ENCODE data around the gene FAM229A.
"Not testable (repeated sequence)": the region's sequence is repeated elsewhere in the genome, so short reads cannot be mapped to it uniquely, and the experiment has no call there.

FAM229A gene

DNA sequence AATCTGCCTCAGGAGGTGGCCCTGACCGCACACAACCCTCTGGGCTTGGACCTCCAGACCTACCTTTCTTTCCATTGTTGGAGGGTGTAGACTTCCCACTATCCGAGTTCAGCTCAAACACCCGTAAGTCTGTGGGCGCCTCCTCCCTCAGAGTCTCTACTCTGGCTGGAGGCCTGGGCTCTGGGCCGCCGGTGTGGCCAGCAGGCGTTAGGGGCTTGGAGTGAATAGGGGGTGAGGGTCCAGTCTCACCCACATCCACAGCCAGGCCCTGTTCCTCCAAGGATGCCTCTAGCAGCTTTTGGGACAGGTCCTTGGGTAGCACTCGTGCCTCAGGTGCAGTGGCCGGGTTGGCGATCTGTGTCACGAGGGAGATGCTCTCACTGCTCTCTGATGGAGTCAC is 13.9 kb upstream of the FAM229A start:
- no peak for DNase-seq

DNA sequence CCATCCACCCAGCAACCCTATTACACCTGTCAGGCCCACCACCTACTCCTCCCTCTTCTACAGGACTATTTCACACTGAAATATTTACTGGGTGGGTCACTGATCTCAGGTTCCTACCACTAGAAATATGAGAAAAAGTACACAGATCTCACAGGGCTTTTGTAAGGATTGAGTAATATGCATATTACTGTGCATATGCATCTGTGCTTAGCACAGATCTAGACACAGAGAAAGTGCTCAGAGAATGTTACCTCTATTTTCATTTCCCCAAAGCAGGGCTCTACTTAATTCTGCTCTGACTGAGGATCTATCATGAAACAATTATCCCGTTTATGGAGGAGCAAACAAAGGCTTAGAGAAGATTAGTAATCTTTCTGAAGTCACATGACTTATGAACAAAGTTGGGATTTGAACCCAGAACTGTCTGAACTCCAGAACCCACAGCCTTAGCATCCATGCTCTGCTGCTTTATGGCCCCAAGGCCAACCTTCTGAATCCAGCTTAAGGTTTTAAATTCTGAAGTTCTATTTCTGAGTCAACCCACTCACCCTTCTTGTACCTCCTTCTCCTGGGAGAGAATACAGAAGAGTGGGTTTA is 11.8 kb upstream of the FAM229A start:
- DNase-seq, result no peak

DNA sequence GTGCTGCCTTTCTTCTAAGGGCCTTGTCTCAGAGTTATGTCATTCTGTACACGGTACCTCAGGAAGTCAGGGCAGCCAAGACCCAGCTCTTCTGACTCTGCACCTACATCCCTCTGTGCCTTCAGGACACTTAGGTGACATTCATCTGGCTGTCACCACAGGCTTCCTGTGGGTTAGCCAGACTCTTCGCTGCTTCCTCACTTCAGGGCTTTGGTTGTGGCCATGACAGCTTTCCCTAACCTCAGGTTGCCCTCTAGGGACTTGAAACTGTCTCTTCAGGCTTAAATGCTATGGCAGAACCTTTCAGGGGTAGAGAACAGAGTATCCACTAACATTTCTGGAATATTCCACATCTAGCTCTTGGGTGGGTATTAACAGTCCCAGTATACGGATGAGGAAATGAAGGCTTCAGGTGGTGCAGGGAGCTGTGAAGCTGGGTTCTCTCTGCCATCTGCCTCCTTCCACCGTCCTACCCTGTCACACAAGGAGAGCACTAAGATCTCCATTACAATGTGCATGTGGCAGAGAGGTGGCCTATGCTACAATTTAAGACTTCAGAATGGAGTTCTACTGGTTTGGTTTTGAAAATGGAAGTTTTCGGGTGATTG is 10.0 kb upstream of the FAM229A start:
- no peak for DNase-seq

DNA sequence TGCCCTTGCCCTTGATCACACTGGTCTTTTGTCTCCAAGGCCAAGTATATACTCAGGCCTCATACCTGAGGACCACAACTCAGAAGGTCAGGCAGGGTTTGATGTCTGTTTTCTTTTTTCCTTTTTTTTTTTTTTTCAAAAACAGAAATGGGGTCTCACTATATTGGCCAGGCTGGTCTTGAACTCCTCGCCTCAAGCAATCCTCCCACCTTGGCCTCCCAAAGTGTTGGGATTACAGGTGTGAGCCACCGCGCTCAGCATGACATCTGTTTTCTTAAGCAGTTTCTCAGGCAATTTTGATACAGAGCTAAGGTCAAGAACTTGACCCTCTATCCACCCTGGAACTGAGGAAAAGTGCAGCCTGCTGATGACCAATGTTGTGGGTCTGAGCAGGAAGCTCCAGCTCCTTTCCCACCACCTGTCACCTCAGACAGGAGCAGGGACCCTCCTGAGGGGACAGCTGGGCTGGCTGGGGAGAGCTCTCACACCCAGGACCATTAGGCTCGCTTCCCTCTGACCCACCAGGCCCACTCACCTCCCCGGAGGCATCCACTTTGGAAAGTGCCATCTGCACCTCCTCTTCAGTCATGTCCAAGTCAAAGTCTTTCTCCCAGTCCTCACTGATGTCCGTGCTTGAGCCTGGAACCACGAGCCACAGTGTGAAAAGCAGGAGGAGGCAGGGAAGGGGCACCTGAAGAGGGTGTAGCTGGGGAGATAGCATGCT is 5.8 kb upstream of the FAM229A start:
- DNase-seq, result no peak

DNA sequence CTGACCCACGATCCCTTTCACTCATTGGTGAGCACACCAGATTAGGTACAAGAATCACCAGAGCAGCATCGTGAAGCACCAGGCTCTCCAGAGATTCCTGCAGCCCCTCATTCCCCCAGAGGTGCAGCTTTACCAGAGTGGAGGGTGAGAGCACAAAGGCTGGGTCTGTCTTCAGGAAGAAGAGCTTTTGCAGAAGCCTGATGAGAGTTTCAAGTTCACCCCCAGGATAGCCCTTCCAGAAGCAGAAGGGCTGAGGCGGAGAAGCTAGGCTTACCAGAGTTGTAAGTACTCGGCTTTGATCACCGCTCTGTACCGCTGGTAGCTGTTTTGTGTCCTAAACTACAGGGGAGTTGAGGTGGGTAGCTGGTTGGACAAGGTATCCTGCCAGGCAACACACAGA is 3.2 kb upstream of the FAM229A start:
- no peak for DNase-seq

DNA sequence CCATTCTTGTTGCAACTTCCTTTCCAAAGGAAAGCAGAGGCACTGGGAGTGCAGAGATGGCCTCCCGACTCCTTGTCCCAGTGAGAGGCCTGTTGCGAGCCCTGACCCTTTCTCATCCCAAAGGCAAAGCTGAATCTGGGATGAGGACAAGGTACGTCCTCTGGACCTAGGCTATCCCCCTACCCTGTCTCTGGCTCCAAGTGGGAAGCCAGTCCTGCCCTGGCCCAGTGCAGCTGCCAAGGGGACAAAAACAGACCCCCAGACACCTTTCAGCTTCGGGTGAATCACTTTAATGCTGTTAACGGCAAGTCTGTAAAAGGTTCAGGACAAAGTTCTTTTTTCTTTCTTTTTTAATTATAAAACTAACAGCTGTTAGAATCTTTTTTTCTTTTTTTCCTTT is 2.6 kb upstream of the FAM229A start:
- DNase-seq, result no peak

DNA sequence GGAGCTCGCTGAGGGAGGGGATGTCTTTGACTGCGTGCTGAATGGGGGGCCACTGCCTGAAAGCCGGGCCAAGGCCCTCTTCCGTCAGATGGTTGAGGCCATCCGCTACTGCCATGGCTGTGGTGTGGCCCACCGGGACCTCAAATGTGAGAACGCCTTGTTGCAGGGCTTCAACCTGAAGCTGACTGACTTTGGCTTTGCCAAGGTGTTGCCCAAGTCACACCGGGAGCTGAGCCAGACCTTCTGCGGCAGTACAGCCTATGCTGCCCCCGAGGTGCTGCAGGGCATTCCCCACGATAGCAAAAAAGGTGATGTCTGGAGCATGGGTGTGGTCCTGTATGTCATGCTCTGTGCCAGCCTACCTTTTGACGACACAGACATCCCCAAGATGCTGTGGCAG is 1.4 kb upstream of the FAM229A start:
- no peak for DNase-seq

DNA sequence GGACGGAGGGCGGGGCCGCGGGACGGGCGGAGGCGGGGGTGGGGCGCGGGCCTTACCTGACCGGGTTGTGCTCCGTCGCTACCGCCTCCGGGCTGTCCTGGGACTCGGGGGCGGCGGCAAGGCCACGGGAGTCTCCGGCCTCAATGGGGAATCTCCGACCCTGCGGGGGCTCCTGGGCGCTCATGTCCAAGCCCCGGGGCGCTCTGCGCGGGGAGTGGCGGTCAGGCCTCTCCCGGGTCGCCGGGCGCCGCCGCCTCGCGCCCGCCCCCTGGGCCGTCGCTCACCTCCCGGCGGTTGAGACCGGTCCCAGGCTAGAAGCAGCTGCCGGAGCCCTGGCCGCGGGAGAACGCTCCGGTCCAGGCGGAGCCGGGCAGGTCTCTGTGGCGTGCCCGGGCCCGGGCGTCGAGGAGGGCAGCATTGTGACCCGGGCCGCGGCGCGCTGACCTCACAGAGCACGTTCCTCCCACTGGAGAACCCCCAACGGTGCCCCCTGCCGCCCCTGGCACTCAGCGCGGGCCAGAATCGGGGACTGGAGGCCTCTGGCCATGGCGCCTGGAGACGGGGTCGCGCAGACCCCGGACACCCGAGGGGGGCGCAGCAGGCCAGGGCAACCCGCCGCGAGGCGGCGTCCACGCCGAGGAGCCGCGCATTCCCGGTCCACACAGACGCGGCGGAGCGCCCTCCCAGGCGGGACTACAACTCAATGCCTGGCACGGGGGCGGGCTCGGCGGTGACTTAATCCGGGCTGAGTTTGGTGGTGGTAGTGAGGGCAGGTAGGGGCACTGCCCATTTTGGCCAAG is 411 bp downstream of the FAM229A start:
- no peak for DNase-seq

DNA sequence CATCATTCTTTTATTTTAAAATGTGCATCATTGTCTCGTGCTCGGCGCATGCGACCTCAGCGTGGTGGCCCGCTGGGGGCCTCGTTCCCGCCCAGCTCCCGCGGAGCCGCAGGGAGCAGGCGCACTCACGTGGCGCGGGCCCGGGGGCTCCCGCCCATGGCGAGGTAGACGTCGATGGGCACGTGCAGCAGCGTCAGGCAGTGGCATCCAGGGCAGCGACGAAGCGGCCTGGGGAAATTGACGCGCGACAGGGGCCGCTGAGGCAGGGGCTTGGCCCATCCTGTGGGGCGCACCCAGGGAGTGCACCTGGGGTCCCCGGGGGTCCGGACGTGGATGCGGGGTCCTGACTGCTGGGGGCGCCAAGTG is 994 bp downstream of the FAM229A start:
- DNase-seq, result no peak

DNA sequence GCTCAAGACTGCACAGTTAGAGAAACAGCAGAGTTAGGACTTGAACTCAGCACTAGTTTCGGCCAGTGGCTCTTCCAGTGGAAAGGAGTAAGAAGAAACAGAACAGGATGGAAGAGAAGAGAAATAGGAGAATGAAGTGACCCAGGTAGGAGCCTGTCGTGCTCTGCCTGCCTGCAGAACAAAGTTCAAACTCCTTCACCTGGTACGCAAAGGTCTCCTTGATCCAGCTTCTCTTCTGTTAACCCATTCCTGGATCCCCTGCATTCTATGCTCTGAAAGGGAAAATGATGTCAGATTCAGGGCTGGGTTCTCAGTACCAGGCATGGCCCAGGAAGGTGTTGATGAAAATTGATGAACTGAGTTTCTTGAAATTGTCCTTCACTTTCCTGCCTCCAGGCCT is 3.9 kb downstream of the FAM229A start:
- no peak for DNase-seq

DNA sequence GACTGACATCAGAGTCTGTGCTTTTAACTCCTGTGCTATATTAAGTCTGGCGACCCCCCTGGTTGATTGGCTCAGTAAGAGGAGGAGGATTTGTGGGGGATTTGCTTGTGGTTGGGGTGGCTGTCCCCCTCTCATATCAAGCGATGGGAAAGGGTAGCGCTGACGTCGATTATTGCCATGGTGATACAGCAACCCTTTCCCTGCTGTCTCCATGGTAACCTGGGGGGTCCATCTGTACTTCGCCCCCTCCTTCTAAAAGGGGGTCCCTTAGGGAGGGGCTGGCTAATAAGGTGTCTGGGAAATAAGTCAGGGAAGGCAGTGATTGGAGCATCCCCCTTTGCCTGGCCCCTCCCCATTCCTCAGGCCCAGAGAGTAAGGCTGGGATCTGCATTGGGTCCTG is 4.7 kb downstream of the FAM229A start:
- DNase-seq, result no peak

DNA sequence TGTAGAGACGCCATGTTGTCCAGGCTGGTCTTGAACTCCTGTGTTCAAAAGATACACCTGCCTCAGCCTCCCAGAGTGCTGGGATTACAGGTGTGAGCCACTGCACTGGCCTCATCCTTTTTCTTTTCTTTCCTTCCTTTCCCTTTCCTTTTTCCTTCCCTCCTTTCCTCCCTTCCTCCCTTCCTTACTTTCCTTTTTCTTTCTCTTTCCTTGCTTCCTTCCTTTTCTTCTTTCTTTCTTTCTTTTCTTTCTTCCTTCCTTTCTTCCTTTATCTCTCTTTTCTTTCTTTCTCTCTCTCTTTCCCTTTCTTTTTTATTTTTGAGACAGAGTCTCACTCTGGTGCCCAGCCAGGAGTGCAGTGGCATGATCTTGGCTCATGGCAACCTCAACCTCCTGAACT is 5.8 kb downstream of the FAM229A start:
- no peak for DNase-seq

DNA sequence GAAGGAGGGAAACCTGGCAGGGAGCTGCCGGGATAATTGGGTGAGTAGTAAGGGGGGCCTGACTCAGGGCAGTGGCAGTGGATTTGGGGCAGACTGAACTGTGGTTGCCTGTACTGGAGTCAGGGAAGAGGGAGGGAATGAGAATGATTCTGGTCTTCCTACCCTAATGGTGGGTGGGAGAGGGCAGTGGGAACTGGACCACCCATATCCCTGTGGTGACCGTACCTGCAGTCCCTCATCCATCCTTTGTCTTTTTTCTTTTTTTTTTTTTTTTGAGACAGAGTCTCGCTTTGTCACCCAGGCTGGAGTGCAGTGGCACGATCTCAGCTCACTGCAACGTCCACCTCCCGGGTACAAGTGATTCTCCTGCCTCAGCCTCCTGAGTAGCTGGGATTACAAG is 6.5 kb downstream of the FAM229A start:
- not testable (repeated sequence) for DNase-seq

DNA sequence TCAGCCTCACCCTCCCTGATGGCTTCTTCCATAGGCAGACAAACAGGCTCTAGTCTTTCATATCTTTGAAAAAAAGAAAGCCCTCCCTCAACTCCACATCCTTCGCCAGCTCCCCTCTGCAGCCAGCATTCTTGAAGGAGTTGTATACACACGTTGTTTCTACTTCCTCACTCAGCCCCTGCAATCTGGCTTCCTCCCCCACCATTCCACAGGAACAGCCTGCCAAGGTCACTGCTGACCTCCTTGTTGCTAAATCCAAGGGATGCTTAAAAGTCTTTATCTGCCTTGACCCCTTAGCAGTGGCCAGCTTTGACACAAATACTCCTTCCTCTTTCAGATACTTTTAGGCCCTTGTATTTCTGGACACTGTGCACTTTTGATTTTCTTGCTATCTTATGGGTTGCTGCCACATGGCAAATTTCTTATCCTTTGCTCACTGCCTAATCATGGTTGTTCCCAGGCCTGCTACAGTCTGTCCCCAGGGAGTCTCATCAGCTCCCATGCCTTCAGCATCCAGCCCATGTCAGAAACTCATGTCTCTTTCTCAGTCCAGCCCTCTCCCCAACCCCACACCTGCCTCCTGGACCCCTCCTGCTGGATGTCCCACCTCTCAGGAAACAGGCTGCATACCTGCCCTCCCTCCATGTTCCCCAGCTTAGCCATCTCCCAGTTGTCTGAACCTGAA is 8.3 kb downstream of the FAM229A start:
- no peak for DNase-seq

DNA sequence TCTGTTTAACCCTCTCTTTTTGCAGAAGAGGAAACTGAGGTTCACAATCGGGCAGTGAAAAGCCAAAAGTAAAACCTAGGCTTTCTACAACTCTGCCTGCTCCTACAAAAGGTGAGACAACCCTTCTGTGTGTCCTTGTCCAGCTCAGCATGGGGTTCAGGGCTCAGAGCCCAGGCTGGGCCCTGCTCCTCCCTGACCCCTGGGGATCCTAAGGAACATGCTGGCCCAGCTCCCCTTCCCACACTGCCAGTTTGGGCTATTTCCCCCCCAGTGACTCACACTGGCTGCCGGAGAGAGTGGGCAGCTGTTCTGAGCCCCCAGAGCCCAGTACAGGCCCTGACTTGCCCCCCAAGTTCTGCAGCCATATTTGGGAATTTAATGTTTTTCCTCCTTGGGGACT is 8.9 kb downstream of the FAM229A start:
- DNase-seq, result no peak

DNA sequence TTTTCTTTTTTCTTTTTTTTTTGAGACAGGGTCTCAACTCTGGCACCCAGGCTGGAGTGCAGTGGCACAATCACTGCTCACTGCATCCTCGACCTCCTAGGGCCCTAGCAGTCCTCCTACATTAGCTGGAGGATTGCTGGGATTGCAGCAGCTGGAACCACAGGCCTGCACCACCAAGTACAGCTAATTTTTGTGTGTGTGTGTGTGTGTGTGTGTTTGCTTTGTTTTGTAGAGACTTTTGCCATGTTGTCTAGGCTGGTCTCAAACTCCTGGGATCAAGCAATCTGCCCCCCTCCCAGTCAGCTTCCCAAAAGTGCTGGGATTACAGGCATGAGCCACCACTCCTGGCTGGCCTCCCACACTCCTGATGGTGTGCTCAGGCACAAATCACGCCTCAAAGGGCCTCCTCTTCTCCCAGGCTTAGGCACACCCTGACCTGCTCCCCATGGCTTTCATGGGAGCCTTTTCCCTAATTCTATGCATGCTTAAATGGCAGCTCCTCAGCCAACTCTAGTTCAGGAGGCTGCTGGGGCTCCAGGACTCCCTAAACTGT is 9.4 kb downstream of the FAM229A start:
- no peak for DNase-seq

DNA sequence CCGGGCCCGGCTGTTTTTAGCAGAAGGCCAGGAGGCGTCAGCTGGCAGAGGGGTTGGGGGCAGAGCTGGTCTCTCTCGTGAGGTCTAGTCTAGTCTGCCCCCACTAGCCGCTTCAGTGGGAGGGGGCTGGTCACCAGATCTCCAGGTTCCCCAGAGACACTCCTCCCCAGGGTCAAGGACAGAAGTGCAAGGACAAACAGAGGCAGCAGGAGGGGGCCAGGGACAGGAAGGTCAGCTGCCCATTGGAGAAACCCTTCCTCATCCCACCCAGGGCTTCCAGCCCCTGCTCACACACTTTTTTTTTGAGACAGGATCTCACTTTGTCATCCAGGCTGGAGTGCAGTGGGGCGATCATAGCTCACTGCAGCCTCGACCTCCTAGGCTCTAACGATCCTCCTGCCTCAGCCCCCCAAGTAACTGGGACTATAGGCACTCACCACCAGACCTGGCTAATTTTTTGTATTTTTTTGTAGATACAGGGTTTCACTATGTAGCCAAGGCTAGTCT is 10.0 kb downstream of the FAM229A start:
- no peak for DNase-seq

DNA sequence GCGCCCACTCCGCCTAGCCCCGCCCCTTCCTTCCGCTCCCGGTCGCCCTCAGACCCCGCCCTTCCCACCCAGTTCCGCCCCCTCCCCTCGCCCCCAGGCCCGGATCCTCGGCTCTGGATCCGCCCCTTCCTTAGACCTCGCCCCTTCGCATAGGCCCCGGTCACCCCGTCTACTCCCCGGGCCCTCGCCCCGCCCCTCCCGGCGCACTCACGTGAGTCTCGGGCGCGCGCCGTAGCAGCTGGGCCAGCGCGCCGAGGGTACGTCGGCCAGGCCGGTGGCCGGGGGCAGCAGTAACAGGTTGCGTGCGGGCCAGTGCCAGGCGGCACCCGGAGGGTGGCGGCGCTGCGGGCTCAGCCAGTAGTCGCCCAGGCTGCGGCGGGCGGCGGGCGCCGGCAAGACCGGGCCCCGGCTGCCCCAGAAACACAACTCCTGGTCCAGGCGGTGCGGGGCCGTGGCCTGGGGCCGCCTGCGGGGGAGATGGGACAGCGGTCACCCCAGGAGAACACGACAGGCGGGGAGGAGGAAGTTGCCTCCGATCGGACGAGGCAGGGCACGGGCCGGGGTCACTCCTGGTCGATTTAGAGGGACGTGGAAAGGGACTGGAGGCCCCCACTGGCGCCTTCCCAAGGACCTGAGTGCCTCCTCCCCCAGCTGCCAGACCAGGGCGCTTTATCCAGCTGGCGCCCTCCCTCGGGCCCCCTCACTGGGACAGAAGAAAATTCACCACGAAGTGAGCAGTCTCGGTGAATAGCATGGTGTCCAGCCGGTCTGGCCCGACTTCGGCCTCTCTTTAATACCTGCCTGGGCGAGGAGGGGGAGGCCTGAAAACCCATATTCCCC is 10.7 kb downstream of the FAM229A start:
- DNase-seq, result peak; percentile 85

DNA sequence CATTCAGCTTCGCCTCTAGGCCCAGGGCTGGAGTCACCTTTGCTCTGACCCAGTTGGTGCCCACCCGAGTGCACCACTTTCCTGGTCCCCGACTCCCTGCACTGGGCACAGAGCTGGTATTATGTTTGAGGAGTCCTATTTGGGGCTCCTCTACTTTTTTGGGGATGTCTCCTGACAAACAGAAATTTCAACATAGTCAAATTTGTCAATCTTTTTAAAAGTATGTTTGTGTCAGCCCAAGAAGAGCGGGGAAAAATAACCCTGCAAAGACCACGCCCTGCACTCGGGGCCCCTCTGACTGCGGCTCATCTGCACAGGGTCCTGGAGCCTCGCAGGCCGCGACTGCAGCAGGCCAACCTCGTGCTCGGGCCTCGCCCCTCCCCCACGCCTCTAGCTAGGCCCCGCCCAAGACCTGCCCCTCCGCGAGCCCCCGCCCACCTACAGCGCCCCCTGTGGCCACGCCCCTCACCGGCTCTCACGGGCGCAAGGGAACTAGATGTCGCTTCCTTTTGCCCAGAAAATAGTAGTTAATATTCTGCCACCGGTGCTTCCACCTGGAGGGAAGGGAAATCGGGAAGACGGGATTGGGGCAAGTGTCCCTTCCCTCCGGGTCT is 11.4 kb downstream of the FAM229A start:
- DNase-seq, result peak; percentile 69

DNA sequence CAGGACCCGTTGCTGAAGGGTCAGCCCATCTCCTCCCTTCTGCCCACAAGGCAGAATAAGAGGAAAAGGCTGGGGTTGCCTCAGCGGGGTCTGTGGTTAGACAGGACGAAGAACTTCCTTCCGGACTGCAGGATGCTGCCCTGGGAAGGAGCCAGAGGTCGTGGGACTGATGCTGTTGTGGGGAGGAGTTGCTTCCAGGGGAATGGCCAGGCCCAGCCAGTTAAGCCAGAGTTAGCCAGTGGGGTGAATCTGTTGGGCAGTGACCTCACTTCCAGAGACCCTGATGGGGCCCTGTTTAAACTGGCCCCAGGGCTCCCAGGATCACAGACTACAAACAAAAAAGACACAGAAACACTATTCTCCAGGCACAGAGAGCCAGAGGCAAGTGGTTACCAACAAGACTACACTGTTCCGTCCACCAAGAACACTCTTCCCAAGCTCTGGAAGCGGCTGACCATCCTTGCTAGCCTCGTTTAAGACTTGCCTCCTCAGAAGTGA is 13.0 kb downstream of the FAM229A start:
- no peak for DNase-seq

DNA sequence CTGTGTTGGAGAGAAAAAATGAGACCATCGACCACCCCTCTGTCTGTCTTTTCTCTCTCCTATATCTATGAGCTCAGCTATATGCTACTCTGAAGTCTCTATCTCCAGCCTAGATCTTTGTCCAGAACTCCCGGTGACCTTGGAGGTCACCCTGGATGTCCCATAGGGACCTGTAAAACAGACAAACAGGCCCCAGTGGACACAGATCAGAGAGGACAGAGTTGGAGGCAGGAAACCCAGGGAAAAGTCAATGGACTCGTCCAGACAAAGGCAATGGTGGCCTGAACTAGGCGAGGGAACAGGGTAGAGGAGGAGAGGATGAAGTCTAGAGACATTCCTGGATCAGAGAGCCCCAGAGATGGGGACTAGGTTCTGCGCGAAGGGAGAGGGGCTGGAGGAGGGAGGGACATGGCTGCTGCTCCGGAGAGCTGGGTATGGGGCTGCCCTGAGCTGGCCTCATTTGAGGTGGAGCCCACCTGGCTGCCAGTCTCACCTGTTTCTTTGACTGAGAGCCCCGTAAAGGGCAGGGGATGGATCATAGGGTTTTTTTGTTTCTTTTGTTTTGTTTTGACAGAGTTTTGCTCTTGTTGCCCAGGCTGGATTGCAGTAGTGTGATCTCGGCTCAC is 15.6 kb downstream of the FAM229A start:
- no peak for DNase-seq

Data from NCI-H1417 treated with DMSO at 0.1 percent for 48 hours (cell line).